Keratinocyte (primary cell): ENCODE data around the gene SRP68. TPM values are rescaled to one million over a fixed set of nuclear protein-coding genes. Genes with fewer than 3 reads are reported as not detected.

Source experiments
- DNase-seq: peaks from one replicate; pipeline ENCODE4 v3.0.0-alpha.2; 2011; ENCODE audit warnings: low read depth, missing footprints, low spot score
- FAIRE-seq: peaks from 2 replicates; lab custom pipeline; 2011; peaks lifted over from hg19 to GRCh38; lab: Jason Lieb, UNC
- H2AFZ ChIP-seq: 2 replicates; pipeline ENCODE4 v1.6.0; 2012; ENCODE audit warnings: low read length, control low read depth, inconsistent platforms; ENCODE audit not compliant: control insufficient read depth
- H3K27ac ChIP-seq: 2 replicates; pipeline ENCODE4 v1.5.1; 2011; ENCODE audit warnings: low read length; ENCODE audit not compliant: control insufficient read depth, insufficient read depth
- H3K27me3 ChIP-seq: 3 replicates; pipeline ENCODE4 v1.6.0; 2011; ENCODE audit warnings: low read length; ENCODE audit not compliant: control insufficient read depth, insufficient read depth; ENCODE audit errors: extremely low read depth
- H3K36me3 ChIP-seq, 2 experiments: 2 replicates in 1 of 2; 3 replicates in 1 of 2; pipeline ENCODE4 v1.5.1; 2011; ENCODE audit warnings: low read length in 2 of 2, mild to moderate bottlenecking in 1 of 2; ENCODE audit not compliant: control insufficient read depth in 2 of 2, insufficient read depth in 2 of 2; ENCODE audit errors: extremely low read depth in 1 of 2
- H3K4me1 ChIP-seq: 3 replicates; pipeline ENCODE4 v1.5.1; 2011; ENCODE audit warnings: low read length; ENCODE audit not compliant: control insufficient read depth, insufficient read depth; ENCODE audit errors: extremely low read depth
- H3K4me2 ChIP-seq: 3 replicates; pipeline ENCODE4 v1.6.0; 2011; ENCODE audit warnings: low read depth, low read length; ENCODE audit not compliant: control insufficient read depth, insufficient read depth; ENCODE audit errors: extremely low read depth
- H3K4me3 ChIP-seq, 3 experiments: fragments of 200-600 bp in 1 of 3; sonication (generic) in 1 of 3; 2 replicates in 2 of 3; 3 replicates in 1 of 3; pipeline ENCODE4 v1.5.1; 2011 to 2016; ENCODE audit warnings: low read length in 3 of 3, mild to moderate bottlenecking in 3 of 3, control low read depth in 2 of 3, inconsistent platforms in 1 of 3, low read depth in 1 of 3, mixed read lengths in 1 of 3, mixed run types in 1 of 3, moderate library complexity in 1 of 3; ENCODE audit not compliant: control insufficient read depth in 2 of 3, insufficient read depth in 2 of 3; ENCODE audit errors: extremely low read depth in 1 of 3
- H3K79me2 ChIP-seq: 2 replicates; pipeline ENCODE4 v1.6.0; 2012; ENCODE audit warnings: low read length; ENCODE audit not compliant: control insufficient read depth, insufficient read depth
- H3K9ac ChIP-seq: 3 replicates; pipeline ENCODE4 v1.6.0; 2011; ENCODE audit warnings: low read length; ENCODE audit not compliant: control insufficient read depth, insufficient read depth; ENCODE audit errors: extremely low read depth
- H3K9me1 ChIP-seq: 3 replicates; pipeline ENCODE4 v1.6.0; 2011; ENCODE audit warnings: low read length; ENCODE audit not compliant: control insufficient read depth, insufficient read depth; ENCODE audit errors: extremely low read depth
- H3K9me3 ChIP-seq: 2 replicates; pipeline ENCODE4 v1.5.1; 2012; ENCODE audit warnings: low read depth, low read length; ENCODE audit not compliant: control insufficient read depth
- H4K20me1 ChIP-seq: 3 replicates; pipeline ENCODE4 v1.6.0; 2011; ENCODE audit warnings: low read length; ENCODE audit not compliant: control insufficient read depth, insufficient read depth; ENCODE audit errors: extremely low read depth
- EZH2 ChIP-seq: IDR thresholded peaks from one replicate; pipeline ENCODE4 v1.6.1; 2012; ENCODE audit warnings: inconsistent platforms, mild to moderate bottlenecking, low read length, moderate library complexity
- dilution Hi-C: fragments of 300-500 bp; cut with MboI; formaldehyde crosslinking; loops from one replicate; pipeline ENCODE4 v1.7.0; 2020; ENCODE audit warnings: low sequenced_read_pairs; ENCODE audit not compliant: extremely low pct_ligation_motif_present
- polyA plus RNA-seq, 5 experiments: library from polyadenylated mRNA; depleted of rRNA in 3 of 5; stranded (reverse) in 3 of 5; stranded (forward) in 1 of 5; unstranded in 1 of 5; fragments of >200 nt; gene quantifications; 1 replicate in 1 of 5; 2 replicates in 3 of 5; 3 replicates in 1 of 5; pipeline versions ENCODE4 v1.2.1 to v1.2.3, GENCODE V29; 2011 to 2012; ENCODE audit warnings: missing spikeins in 2 of 5, low read depth in 1 of 5, low replicate concordance in 1 of 5
- TF ChIP-seq, protein P1 (sequence below), 3 experiments: IDR thresholded peaks in 1 of 3; conservative IDR thresholded peaks in 1 of 3; optimal IDR thresholded peaks in 1 of 3; 2 replicates in 2 of 3; 3 replicates in 1 of 3; pipeline versions ENCODE3 to v1.5.1; 2011; ENCODE audit warnings: low read length in 3 of 3, mild to moderate bottlenecking in 3 of 3, moderate library complexity in 2 of 3, control low read depth in 1 of 3, inconsistent platforms in 1 of 3; ENCODE audit not compliant: insufficient read depth in 2 of 3; ENCODE audit errors: extremely low read depth in 1 of 3

SRP68 gene
- polyA plus RNA-seq, 1 donor (not counting 4 experiments of a cell fraction or from before 2014, with no cell fraction given) = 81.3 TPM

DNA sequence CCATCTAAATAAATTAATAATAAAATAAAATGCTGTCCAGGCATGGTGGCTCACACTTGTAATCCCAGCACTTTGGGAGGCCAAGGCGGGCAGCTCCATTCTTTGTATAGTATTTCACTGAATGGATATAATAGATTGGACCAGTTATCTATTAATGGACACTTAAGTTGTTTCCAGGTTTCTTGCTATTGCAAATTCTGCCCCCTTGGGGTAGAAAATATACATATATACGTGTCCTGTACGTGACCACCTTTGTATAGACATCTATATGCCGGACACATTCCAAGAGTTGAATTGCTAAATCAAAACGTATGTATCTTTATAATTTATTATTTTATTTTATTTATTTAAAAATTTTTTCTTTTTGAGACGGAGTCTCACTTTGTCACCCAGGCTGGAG lies 35.2 kb upstream of the SRP68 start:
- no peaks in the 10 kb centered on the region for H3K36me3 ChIP-seq
- H3K27me3 ChIP-seq = no peaks in the 10 kb centered on the region
- H3K9me1 ChIP-seq = no peaks in the 10 kb centered on the region
- H3K4me2 ChIP-seq = no peak overlapping the region
- no peak overlapping the region for H3K4me3 ChIP-seq
- dilution Hi-C loops = no loop called here
- DNase-seq = no peak
- no peaks in the 10 kb centered on the region for H3K9me3 ChIP-seq
- H2AFZ ChIP-seq = no peak overlapping the region
- peaks cover 8% of the 10 kb centered on the region for H3K79me2 ChIP-seq
- H4K20me1 ChIP-seq = no peaks in the 10 kb centered on the region
- no peak overlapping the region for H3K27ac ChIP-seq
- no peak overlapping the region for H3K9ac ChIP-seq
- H3K4me1 ChIP-seq = peaks cover 5% of the 10 kb centered on the region
- TF ChIP-seq EZH2 = no peak
- TF ChIP-seq, protein P1, sequence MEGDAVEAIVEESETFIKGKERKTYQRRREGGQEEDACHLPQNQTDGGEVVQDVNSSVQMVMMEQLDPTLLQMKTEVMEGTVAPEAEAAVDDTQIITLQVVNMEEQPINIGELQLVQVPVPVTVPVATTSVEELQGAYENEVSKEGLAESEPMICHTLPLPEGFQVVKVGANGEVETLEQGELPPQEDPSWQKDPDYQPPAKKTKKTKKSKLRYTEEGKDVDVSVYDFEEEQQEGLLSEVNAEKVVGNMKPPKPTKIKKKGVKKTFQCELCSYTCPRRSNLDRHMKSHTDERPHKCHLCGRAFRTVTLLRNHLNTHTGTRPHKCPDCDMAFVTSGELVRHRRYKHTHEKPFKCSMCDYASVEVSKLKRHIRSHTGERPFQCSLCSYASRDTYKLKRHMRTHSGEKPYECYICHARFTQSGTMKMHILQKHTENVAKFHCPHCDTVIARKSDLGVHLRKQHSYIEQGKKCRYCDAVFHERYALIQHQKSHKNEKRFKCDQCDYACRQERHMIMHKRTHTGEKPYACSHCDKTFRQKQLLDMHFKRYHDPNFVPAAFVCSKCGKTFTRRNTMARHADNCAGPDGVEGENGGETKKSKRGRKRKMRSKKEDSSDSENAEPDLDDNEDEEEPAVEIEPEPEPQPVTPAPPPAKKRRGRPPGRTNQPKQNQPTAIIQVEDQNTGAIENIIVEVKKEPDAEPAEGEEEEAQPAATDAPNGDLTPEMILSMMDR (optimal IDR thresholded peaks at IDR 0.05 in 1 of 3, IDR thresholded peaks at IDR 0.05 in 1 of 3, conservative IDR thresholded peaks at IDR 0.05 in 1 of 3; ENCODE audit: extremely low read depth in 1 of 3, insufficient read depth in 2 of 3, low read length in 3 of 3) = no peak
- no peak for FAIRE-seq

DNA sequence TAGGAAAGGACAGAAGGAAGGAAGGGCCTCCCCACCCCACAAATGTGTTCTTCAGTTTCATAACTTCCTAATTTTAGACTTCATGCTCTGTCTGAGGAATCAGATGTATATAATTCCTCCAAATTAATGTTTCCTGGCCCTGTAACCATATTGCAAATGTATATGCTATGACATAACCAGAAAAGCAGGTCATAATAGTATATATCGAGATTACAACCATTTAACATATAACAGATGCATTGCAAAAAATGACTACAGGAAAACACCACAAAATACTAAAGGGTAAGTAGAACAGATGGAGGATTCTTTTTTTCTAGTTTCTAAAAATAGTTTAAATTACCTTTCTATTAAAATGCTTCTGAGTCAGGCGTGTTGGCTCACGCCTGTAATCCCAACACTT lies 34.4 kb upstream of the SRP68 start:
- H3K9me1 ChIP-seq = no peaks in the 10 kb centered on the region
- H3K4me2 ChIP-seq = no peak overlapping the region
- no peak overlapping the region for H3K4me3 ChIP-seq
- H2AFZ ChIP-seq = peak overlapping the region; percentile 25
- no peak for FAIRE-seq
- H3K36me3 ChIP-seq = peaks cover 0 to 1% of the 10 kb centered on the region in 2 experiments
- no peaks in the 10 kb centered on the region for H3K9me3 ChIP-seq
- no peak overlapping the region for H3K27ac ChIP-seq
- H3K79me2 ChIP-seq = peaks cover 13% of the 10 kb centered on the region
- dilution Hi-C loops = no loop called here
- no peaks in the 10 kb centered on the region for H3K27me3 ChIP-seq
- H4K20me1 ChIP-seq = no peaks in the 10 kb centered on the region
- TF ChIP-seq, protein P1 (optimal IDR thresholded peaks at IDR 0.05 in 1 of 3, IDR thresholded peaks at IDR 0.05 in 1 of 3, conservative IDR thresholded peaks at IDR 0.05 in 1 of 3; ENCODE audit: extremely low read depth in 1 of 3, insufficient read depth in 2 of 3, low read length in 3 of 3) = no peak
- no peak for TF ChIP-seq EZH2
- no peak overlapping the region for H3K9ac ChIP-seq
- no peak for DNase-seq
- H3K4me1 ChIP-seq = peaks cover 6% of the 10 kb centered on the region
